HepG2 (cell line): Measurements from ENCODE around the gene YIPF4. TPM values are rescaled to one million over a fixed set of nuclear protein-coding genes. Genes with fewer than 3 reads are reported as not detected.
"Not testable (repeated sequence)": the region's sequence is repeated elsewhere in the genome, so short reads cannot be mapped to it uniquely, and the experiment has no call there.

ENCODE experiments used
- ATAC-seq: fragments of 200-7000 bp; cut with Tn5 transposase; 3 replicates; pipeline ENCODE4 v1.9.1; 2020; ENCODE audit warnings: mild to moderate bottlenecking, moderate library complexity
- BruUV-seq: library from RNA; stranded (reverse); fragments of 400-500 nt; replicated peaks from 2 replicates; lab custom pipeline; 2021; lab: Mats Ljungman, UMichigan
- CTCF ChIA-PET: fragments of 300-600 bp; formaldehyde crosslinking; extraction: SDS; loops from one replicate; lab custom pipeline; 2021; ENCODE audit warnings: low total read pairs, inconsistent platforms, low intra/inter-chr PET ratio; lab: Yijun Ruan, JAX
- POLR2A ChIA-PET: fragments of 350-600 bp; sonication (Branson Sonifier 250); formaldehyde crosslinking; loops from one replicate; lab custom pipeline; 2020; ENCODE audit warnings: antibody characterized with exemption, inconsistent platforms; lab: Yijun Ruan, JAX
- DNase-seq: peaks from one replicate; pipeline ENCODE4 v3.0.0-alpha.2; 2015; ENCODE audit warnings: low spot score
- FAIRE-seq: peaks from 3 replicates; lab custom pipeline; 2011; peaks lifted over from hg19 to GRCh38; lab: Jason Lieb, UNC
- H2AFZ ChIP-seq: one replicate; pipeline ENCODE4 v1.6.1; 2011; ENCODE audit warnings: low read length, inconsistent platforms
- H3K27ac ChIP-seq: fragments of 300-600 bp; 3 replicates; pipeline ENCODE4 v1.8.0; 2011; ENCODE audit warnings: mixed run types, mild to moderate bottlenecking, mixed read lengths, low read length, inconsistent platforms; ENCODE audit not compliant: insufficient read depth; ENCODE audit errors: extremely low read length
- H3K27me3 ChIP-seq, 2 experiments: fragments of 200-600 bp in 1 of 2; 2 replicates in 1 of 2; 3 replicates in 1 of 2; pipeline versions ENCODE4 v1.6.0 to v1.8.0; 2011; ENCODE audit warnings: low read length in 2 of 2, mild to moderate bottlenecking in 2 of 2, moderate library complexity in 2 of 2, inconsistent platforms in 1 of 2; ENCODE audit not compliant: insufficient read depth in 2 of 2, control insufficient read depth in 1 of 2
- H3K36me3 ChIP-seq, 2 experiments: fragments of 200-600 bp in 1 of 2; replicated peaks in 1 of 2; 2 replicates in 1 of 2; 3 replicates in 1 of 2; pipeline versions ENCODE4 v1.5.1 to v1.8.0; 2011; ENCODE audit warnings: low read length in 2 of 2, inconsistent platforms in 1 of 2; ENCODE audit not compliant: insufficient read depth in 2 of 2, control insufficient read depth in 1 of 2
- H3K4me1 ChIP-seq: 2 replicates; pipeline ENCODE4 v1.5.1; 2012; ENCODE audit warnings: low read length, inconsistent platforms; ENCODE audit not compliant: insufficient read depth
- H3K4me2 ChIP-seq: 2 replicates; pipeline ENCODE4 v1.6.0; 2011; ENCODE audit warnings: low read depth, low read length, inconsistent platforms
- H3K4me3 ChIP-seq, 3 experiments: fragments of 200-600 bp in 1 of 3; sonication (generic), shearing (Covaris generic) in 1 of 3; replicated peaks in 1 of 3; 2 replicates each; pipeline ENCODE4 v1.5.1; 2011 to 2016; ENCODE audit warnings: low read length in 3 of 3, inconsistent platforms in 2 of 3, low read depth in 2 of 3, mild to moderate bottlenecking in 2 of 3, control low read depth in 1 of 3, mixed read lengths in 1 of 3; ENCODE audit not compliant: insufficient read depth in 1 of 3
- H3K79me2 ChIP-seq: one replicate; pipeline ENCODE4 v1.6.1; 2011; ENCODE audit warnings: low read length, inconsistent platforms; ENCODE audit not compliant: insufficient read depth
- H3K9ac ChIP-seq: 2 replicates; pipeline ENCODE4 v1.6.0; 2011; ENCODE audit warnings: mild to moderate bottlenecking, low read depth, low read length, inconsistent platforms; ENCODE audit not compliant: insufficient read depth
- H3K9me3 ChIP-seq: 2 replicates; pipeline ENCODE4 v1.5.1; 2012; ENCODE audit warnings: mild to moderate bottlenecking, low read length
- H4K20me1 ChIP-seq: 2 replicates; pipeline ENCODE4 v1.6.0; 2011; ENCODE audit warnings: inconsistent platforms, mild to moderate bottlenecking, low read length, moderate library complexity; ENCODE audit not compliant: insufficient read depth
- EED ChIP-seq: sonication (generic); formaldehyde crosslinking; IDR thresholded peaks from 2 replicates; pipeline ENCODE4 v1.5.0; 2020; ENCODE audit warnings: mild to moderate bottlenecking, missing genetic modification reagents
- MED13 ChIP-seq: sonication (generic); formaldehyde crosslinking; IDR thresholded peaks from 2 replicates; pipeline ENCODE4 v1.5.0; 2020; ENCODE audit warnings: missing genetic modification reagents
- NFYC ChIP-seq: IDR thresholded peaks from 2 replicates; pipeline ENCODE4 v1.6.1; 2016; ENCODE audit warnings: missing genetic modification reagents, missing compliant biosample characterization
- SP1 ChIP-seq, 2 experiments: fragments of 450-650 bp in 1 of 2; sonication (generic) in 1 of 2; formaldehyde crosslinking in 1 of 2; IDR thresholded peaks; 2 replicates each; pipeline versions ENCODE4 v1.4.0 to v1.6.1; 2016 to 2020; ENCODE audit warnings: missing genetic modification reagents in 1 of 2
- SUZ12 ChIP-seq: fragments of 150-350 bp; IDR thresholded peaks from 2 replicates; pipeline ENCODE4 v1.6.1; 2014; ENCODE audit warnings: low read depth, low read length
- TOPORS ChIP-seq: sonication (generic); formaldehyde crosslinking; IDR thresholded peaks from 2 replicates; pipeline ENCODE4 v1.8.0; 2023; ENCODE audit warnings: mild to moderate bottlenecking, missing genetic modification reagents
- ZBTB2 ChIP-seq: sonication (generic); formaldehyde crosslinking; IDR thresholded peaks from 2 replicates; pipeline ENCODE4 v1.8.0; 2022; ENCODE audit warnings: low read depth, missing genetic modification reagents
- ZFP82 ChIP-seq: sonication (generic); formaldehyde crosslinking; IDR thresholded peaks from 2 replicates; pipeline ENCODE4 v1.5.1; 2020; ENCODE audit warnings: mild to moderate bottlenecking, missing genetic modification reagents, borderline replicate concordance
- ZNF281 ChIP-seq: sonication (generic); formaldehyde crosslinking; IDR thresholded peaks from 2 replicates; pipeline ENCODE4 v1.4.0; 2020; ENCODE audit warnings: missing genetic modification reagents, borderline replicate concordance
- ZNF33B ChIP-seq: sonication (generic); formaldehyde crosslinking; IDR thresholded peaks from 2 replicates; pipeline ENCODE4 v1.5.1; 2020; ENCODE audit warnings: mild to moderate bottlenecking, missing genetic modification reagents
- ZNF557 ChIP-seq: sonication (generic); formaldehyde crosslinking; IDR thresholded peaks from 2 replicates; pipeline ENCODE4 v1.4.0; 2020; ENCODE audit warnings: missing genetic modification reagents
- ZNF879 ChIP-seq: sonication (generic); formaldehyde crosslinking; IDR thresholded peaks from 2 replicates; pipeline ENCODE4 v1.8.1; 2023; ENCODE audit warnings: missing genetic modification reagents
- WGBS: methylation state at CpG from one replicate; pipeline ENCODE4 v1.1.6; 2017; ENCODE audit warnings: low lambda C conversion rate; 5-methylcytosine and 5-hydroxymethylcytosine counted together
- in situ Hi-C: cut with HindIII; loops from 2 replicates; pipeline ENCODE4 v1.10.0; 2017; ENCODE audit warnings: low pct_unique_long_range_greater_than_20kb; ENCODE audit not compliant: extremely low pct_ligation_motif_present
- intact Hi-C: fragments of 100-400 bp; cut with micrococcal nuclease; formaldehyde crosslinking; loops from one replicate; pipeline ENCODE4 v1.10.0; 2022; ENCODE audit not compliant: unreplicated experiment
- polyA plus RNA-seq, 8 experiments: library from polyadenylated mRNA; depleted of rRNA in 3 of 8; stranded (reverse) in 7 of 8; unstranded in 1 of 8; fragments of >200 nt; fragmentation: Illumina TruSeq in 4 of 8; extraction: Trizol in 4 of 8; gene quantifications; 2 replicates each; pipeline versions ENCODE4 v1.2.1 to v1.2.3, GENCODE V29; 2011 to 2016; ENCODE audit warnings: low read depth in 4 of 8, missing spikeins in 1 of 8, mixed read lengths in 1 of 8; ENCODE audit not compliant: insufficient read depth in 1 of 8
- total RNA-seq, 5 experiments: library from RNA; depleted of rRNA; stranded (reverse); fragments of >200 nt; fragmentation: Illumina TruSeq; extraction: Trizol; gene quantifications; 2 replicates each; pipeline ENCODE4 v1.2.3, GENCODE V29; 2016; ENCODE audit warnings: low read depth in 1 of 5

YIPF4 gene
- total and polyA plus RNA-seq, 2 of the 13 experiments (the other 11 are each of a cell fraction or from before 2014, with no cell fraction given): 19.0 to 43.9 TPM

- TF ChIP-seq ZBTB2 (CRISPR knock-in tag): no peak
Measured at GRCh38 chr2:32274289-32274688, 3.4 kb upstream of the YIPF4 start (continued).

GRCh38 chr2:32275790-32276189 is 1.9 kb upstream of the YIPF4 start:
- H3K27me3 ChIP-seq, H2AFZ ChIP-seq, DNase-seq, FAIRE-seq, H3K9me3 ChIP-seq, H3K9ac ChIP-seq, CTCF ChIA-PET, H3K27ac ChIP-seq, H3K4me3 ChIP-seq, BruUV-seq, ATAC-seq, H4K20me1 ChIP-seq, in situ Hi-C loops, POLR2A ChIA-PET, H3K4me2 ChIP-seq, H3K36me3 ChIP-seq: not testable (repeated sequence)
- peaks cover 52% of the 10 kb centered on the region for H3K4me1 ChIP-seq
- H3K79me2 ChIP-seq: peaks cover 19% of the 10 kb centered on the region
- 58% methylated on average over 7 of the region's 7 CpGs for WGBS
- intact Hi-C loops: loop anchor here (5.0 kb wide), 1 partner anchor 52 kb away; no protein-coding TSS in a partner anchor

GRCh38 chr2:32277363-32277673 is 386 bp upstream of the YIPF4 start:
- under 1% methylated on average over 5 of the region's 5 CpGs for WGBS
- Histone ChIP-seq H3K9me3 (no peaks in the 10 kb centered on the region), H3K36me3 (peaks cover 0 to 18% of the 10 kb centered on the region in 2 experiments; a peak in 2 of 5 replicates), H3K27me3 (no peaks in the 10 kb centered on the region; a peak in 1 of 5 replicates), H3K27ac (peak overlapping the region; percentile 80), H3K4me3 (peak overlapping the region; percentile 91 to 98 (median 93)), H3K4me2 (peak overlapping the region; percentile 93), H4K20me1 (no peaks in the 10 kb centered on the region), H3K9ac (peak overlapping the region; percentile 97), H3K79me2 (peaks cover 30% of the 10 kb centered on the region), H3K4me1 (peaks cover 45% of the 10 kb centered on the region), H2AFZ (peak overlapping the region; percentile 37)
- DNase-seq (no peak), ATAC-seq (no peak; the same call in 2 of the 3 replicates), FAIRE-seq (no peak)
- intact Hi-C loops (loop anchor here (1.0 to 5.0 kb wide), 2 partner anchors 50 to 112 kb away; partner anchors contain the start of gene SLC30A6), in situ Hi-C loops (no loop called here)
- BruUV-seq: TSS peak; percentile 91
- CTCF ChIA-PET: no interaction called here
- POLR2A ChIA-PET: interaction anchor here (0.9 to 2.7 kb wide), 3 partner anchors 11 to 112 kb away, joined by 4 to 11 read pairs (median 11); partner anchors contain the start of gene SLC30A6
- TF ChIP-seq ZFP82 (CRISPR knock-in tag) (peak; percentile 31; the same call in 1 of the 2 replicates), ZNF879 (CRISPR knock-in tag) (peak; percentile 19; the same call in 1 of the 2 replicates), TOPORS (CRISPR knock-in tag) (no peak), SUZ12 (no peak), EED (no peak), ZNF33B (CRISPR knock-in tag) (no peak), SP1 (IDR thresholded peaks at IDR 0.05) (no peak), SP1 (CRISPR knock-in tag; IDR thresholded peaks at IDR 0.05) (no peak), NFYC (CRISPR knock-in tag) (no peak), ZNF557 (CRISPR knock-in tag) (no peak), MED13 (CRISPR knock-in tag) (no peak), ZNF281 (CRISPR knock-in tag) (no peak)
